Breast epithelium (tissue), 3 donors: Measurements from ENCODE around the gene FOXRED1.

Experiments used
- CTCF ChIP-seq, 3 donors: fragments of 450-650 bp; IDR thresholded peaks; one replicate each; pipeline ENCODE4 v1.5.1; 2016 to 2017; ENCODE audit warnings: antibody characterized with exemption in 3 of 3, mild to moderate bottlenecking in 3 of 3, moderate library complexity in 3 of 3
- POLR2A ChIP-seq: fragments of 450-650 bp; IDR thresholded peaks from one replicate; pipeline ENCODE4 v1.6.1; 2016; ENCODE audit warnings: antibody characterized with exemption, mild to moderate bottlenecking, moderate library complexity

GRCh38 chr11:126232683-126233082 is 36.3 kb upstream of the FOXRED1 start:
- no peak for TF ChIP-seq CTCF (IDR thresholded peaks at IDR 0.05)
- TF ChIP-seq POLR2A, result no peak
